WTC11 (cell line): ENCODE results near the gene SCYGR1. TPM values are rescaled to one million over a fixed set of nuclear protein-coding genes. Genes with fewer than 3 reads are reported as not detected.

ENCODE experiments used
- ATAC-seq: fragments of 200-7000 bp; cut with Tn5 transposase; 2 replicates; pipeline ENCODE4 v1.10.0; 2021; ENCODE audit warnings: mild to moderate bottlenecking, moderate library complexity
- CTCF ChIA-PET: fragments of 300-600 bp; sonication (Branson Sonifier 250); formaldehyde crosslinking; loops from one replicate; lab custom pipeline; 2021; ENCODE audit warnings: antibody characterized with exemption; lab: Charles Lee
- POLR2A ChIA-PET: fragments of 350-600 bp; sonication (Branson Sonifier 250); formaldehyde crosslinking; loops from one replicate; lab custom pipeline; 2021; ENCODE audit warnings: antibody characterized with exemption; lab: Charles Lee
- DNase-seq: peaks from one replicate; pipeline ENCODE4 v3.0.0; 2021; ENCODE audit warnings: low spot score
- H3K27ac Mint-ChIP-seq: 2 replicates; pipeline ENCODE4 v1.8.0; 2021; ENCODE audit warnings: mixed read lengths
- H3K27me3 Mint-ChIP-seq: 2 replicates; pipeline ENCODE4 v1.8.0; 2021; ENCODE audit warnings: low read depth, mild to moderate bottlenecking, moderate library complexity, mixed read lengths
- H3K36me3 Mint-ChIP-seq: 2 replicates; pipeline ENCODE4 v1.8.0; 2021; ENCODE audit warnings: mixed read lengths
- H3K4me1 Mint-ChIP-seq: 2 replicates; pipeline ENCODE4 v1.8.0; 2022; ENCODE audit warnings: mixed read lengths
- H3K4me3 Mint-ChIP-seq: 2 replicates; pipeline ENCODE4 v1.8.0; 2021; ENCODE audit warnings: mild to moderate bottlenecking, moderate library complexity, mixed read lengths
- H3K9me3 Mint-ChIP-seq: 2 replicates; pipeline ENCODE4 v1.8.0; 2021; ENCODE audit warnings: mixed read lengths
- CDX4 ChIP-seq: fragments of 250-450 bp; sonication (Bioruptor Pico); IDR thresholded peaks from 2 replicates; pipeline ENCODE4 v1.9.0; 2021; ENCODE audit warnings: moderate library complexity, mild to moderate bottlenecking, inconsistent platforms, borderline replicate concordance
- CTCF ChIP-seq: fragments of 200-600 bp; IDR thresholded peaks from 2 replicates; pipeline ENCODE4 v1.8.0; 2022; ENCODE audit warnings: antibody characterized with exemption
- ELF4 ChIP-seq: sonication (generic); formaldehyde crosslinking; IDR thresholded peaks from 2 replicates; pipeline ENCODE4 v1.8.1; 2022; ENCODE audit warnings: low read depth, mild to moderate bottlenecking, moderate library complexity, missing genetic modification reagents
- ETV6 ChIP-seq: sonication (generic); formaldehyde crosslinking; IDR thresholded peaks from 2 replicates; pipeline ENCODE4 v1.8.1; 2022; ENCODE audit warnings: mild to moderate bottlenecking, missing genetic modification reagents
- FOXK1 ChIP-seq: sonication (generic); formaldehyde crosslinking; IDR thresholded peaks from 2 replicates; pipeline ENCODE4 v1.8.0; 2022; ENCODE audit warnings: mild to moderate bottlenecking, moderate library complexity, missing genetic modification reagents
- HMGA2 ChIP-seq: fragments of 250-450 bp; sonication (Bioruptor Pico); IDR thresholded peaks from 2 replicates; pipeline ENCODE4 v1.4.0; 2021; ENCODE audit warnings: mild to moderate bottlenecking, moderate library complexity
- JUN ChIP-seq: sonication (generic); formaldehyde crosslinking; IDR thresholded peaks from 2 replicates; pipeline ENCODE4 v1.8.0; 2023; ENCODE audit warnings: mild to moderate bottlenecking, missing genetic modification reagents
- OVOL2 ChIP-seq: fragments of 250-450 bp; sonication (Bioruptor Pico); IDR thresholded peaks from 2 replicates; pipeline ENCODE4 v1.9.0; 2021; ENCODE audit warnings: mild to moderate bottlenecking, borderline replicate concordance
- RELA ChIP-seq: sonication (generic); formaldehyde crosslinking; IDR thresholded peaks from 2 replicates; pipeline ENCODE4 v1.8.1; 2022; ENCODE audit warnings: missing genetic modification reagents, mild to moderate bottlenecking, borderline replicate concordance
- TEAD4 ChIP-seq: sonication (generic); formaldehyde crosslinking; IDR thresholded peaks from 2 replicates; pipeline ENCODE4 v1.8.0; 2022; ENCODE audit warnings: mild to moderate bottlenecking, missing genetic modification reagents
- USF1 ChIP-seq: sonication (generic); formaldehyde crosslinking; IDR thresholded peaks from 2 replicates; pipeline ENCODE4 v1.8.0; 2022; ENCODE audit warnings: mild to moderate bottlenecking, missing genetic modification reagents
- ZBTB21 ChIP-seq: sonication (generic); formaldehyde crosslinking; IDR thresholded peaks from 2 replicates; pipeline ENCODE4 v1.8.1; 2023; ENCODE audit warnings: mild to moderate bottlenecking, missing genetic modification reagents, borderline replicate concordance
- ZNF263 ChIP-seq: sonication (generic); formaldehyde crosslinking; IDR thresholded peaks from 2 replicates; pipeline ENCODE4 v1.8.1; 2022; ENCODE audit warnings: low read depth, mild to moderate bottlenecking, moderate library complexity, missing genetic modification reagents
- ZNF281 ChIP-seq: sonication (generic); formaldehyde crosslinking; IDR thresholded peaks from 2 replicates; pipeline ENCODE4 v1.8.0; 2023; ENCODE audit warnings: mild to moderate bottlenecking, missing genetic modification reagents
- ZNF396 ChIP-seq: fragments of 250-450 bp; sonication (Bioruptor Pico); IDR thresholded peaks from 2 replicates; pipeline ENCODE4 v1.8.0; 2021; ENCODE audit warnings: mild to moderate bottlenecking, moderate library complexity, borderline replicate concordance
- ZNF423 ChIP-seq: fragments of 250-450 bp; sonication (Bioruptor Pico); IDR thresholded peaks from 2 replicates; pipeline ENCODE4 v2.1.2; 2022; ENCODE audit warnings: mild to moderate bottlenecking, moderate library complexity
- ZNF671 ChIP-seq: fragments of 250-450 bp; sonication (Bioruptor Pico); IDR thresholded peaks from 2 replicates; pipeline ENCODE4 v1.8.0; 2021; ENCODE audit warnings: mild to moderate bottlenecking
- ZSCAN18 ChIP-seq: fragments of 250-450 bp; sonication (Bioruptor Pico); IDR thresholded peaks from 2 replicates; pipeline ENCODE4 v2.1.2; 2022; ENCODE audit warnings: mild to moderate bottlenecking, moderate library complexity
- total RNA-seq: library from RNA; stranded (reverse); gene quantifications from 3 replicates; pipeline ENCODE4 v1.2.3, GENCODE V29; 2021

SCYGR1 gene
- total RNA-seq, 1 experiment from 2014 or later, result not detected

- no peaks in the 10 kb centered on the region for H3K4me1 Mint-ChIP-seq
- H3K36me3 Mint-ChIP-seq, result peaks cover 11% of the 10 kb centered on the region
- no peaks in the 10 kb centered on the region for H3K27me3 Mint-ChIP-seq
- H3K27ac Mint-ChIP-seq, result no peak overlapping the region
- TF ChIP-seq ELF4 (CRISPR knock-in tag), result no peak
- no peak for TF ChIP-seq ETV6 (CRISPR knock-in tag)
- TF ChIP-seq, all 79 proteins: peak for 0
- DNase-seq (no peak), ATAC-seq (no peak)
- ChIA-PET POLR2A (no interaction called here), CTCF (no interaction called here)
- no peaks in the 10 kb centered on the region for H3K9me3 Mint-ChIP-seq
- H3K4me3 Mint-ChIP-seq, result no peak overlapping the region
Measured at GRCh38 chr2:227341553-227341952, 46.2 kb downstream of the SCYGR1 start.

GRCh38 chr2:227340106-227340505 lies 47.6 kb downstream of the SCYGR1 start:
- no peak overlapping the region for H3K4me3 Mint-ChIP-seq
- no peak overlapping the region for H3K27ac Mint-ChIP-seq
- peaks cover 24% of the 10 kb centered on the region for H3K36me3 Mint-ChIP-seq
- DNase-seq (no peak), ATAC-seq (no peak)
- no peaks in the 10 kb centered on the region for H3K4me1 Mint-ChIP-seq
- CTCF ChIA-PET, result no interaction called here
- no peaks in the 10 kb centered on the region for H3K27me3 Mint-ChIP-seq
- no peaks in the 10 kb centered on the region for H3K9me3 Mint-ChIP-seq
- no peak for TF ChIP-seq CTCF
- no peak for TF ChIP-seq ZNF281 (CRISPR knock-in tag)
- TF ChIP-seq RELA (CRISPR knock-in tag), result no peak
- TF ChIP-seq, all 79 proteins: peak for 0
- POLR2A ChIA-PET, result no interaction called here

GRCh38 chr2:227339098-227339599 lies 48.6 kb downstream of the SCYGR1 start:
- ATAC-seq, result no peak
- POLR2A ChIA-PET, result no interaction called here

More at GRCh38 chr2:227339098-227339599, 48.6 kb downstream of the SCYGR1 start:
- DNase-seq, result no peak
- no peaks in the 10 kb centered on the region for H3K4me1 Mint-ChIP-seq
- no peaks in the 10 kb centered on the region for H3K27me3 Mint-ChIP-seq
- peaks cover 34% of the 10 kb centered on the region for H3K36me3 Mint-ChIP-seq
- CTCF ChIA-PET, result interaction anchor here (0.6 kb wide), 1 partner anchor 126 kb away, joined by 3 read pairs; no protein-coding TSS in a partner anchor
- no peaks in the 10 kb centered on the region for H3K9me3 Mint-ChIP-seq
- H3K27ac Mint-ChIP-seq, result no peak overlapping the region
- TF ChIP-seq ZNF423, result no peak
- no peak for TF ChIP-seq HMGA2
- TF ChIP-seq ZNF396 (CRISPR knock-in tag), result no peak
- no peak for TF ChIP-seq FOXK1 (CRISPR knock-in tag)
- no peak for TF ChIP-seq ZNF671 (CRISPR knock-in tag)
- TF ChIP-seq USF1, result no peak
- TF ChIP-seq JUN (CRISPR knock-in tag), result no peak
- TF ChIP-seq OVOL2 (CRISPR knock-in tag), result no peak
- no peak for TF ChIP-seq ZBTB21
- TF ChIP-seq TEAD4 (CRISPR knock-in tag), result no peak
- no peak for TF ChIP-seq ZNF263 (CRISPR knock-in tag)
- TF ChIP-seq CDX4, result no peak
- no peak for TF ChIP-seq ZSCAN18 (CRISPR knock-in tag)
- no peak for TF ChIP-seq RELA (CRISPR knock-in tag)
- H3K4me3 Mint-ChIP-seq, result no peak overlapping the region
